GM23338 (cell line): ENCODE results near the gene IL22RA1. TPM values are rescaled to one million over a fixed set of nuclear protein-coding genes. Genes with fewer than 3 reads are reported as not detected.

Experiments used
- ATAC-seq: fragments of 200-7000 bp; cut with Tn5 transposase; 3 replicates; pipeline ENCODE4 v1.9.1; 2020
- DNase-seq: peaks from one replicate; pipeline ENCODE4 v3.0.0-alpha.2; 2015; ENCODE audit warnings: low spot score
- H2AFZ ChIP-seq: fragments of 200-600 bp; sonication (generic); 2 replicates; pipeline ENCODE4 v1.8.0; 2016; ENCODE audit warnings: antibody characterized with exemption, mild to moderate bottlenecking, moderate library complexity
- H3F3A ChIP-seq: fragments of 200-600 bp; sonication (generic); replicated peaks from 2 replicates; pipeline ENCODE4 v1.8.0; 2017; ENCODE audit warnings: antibody characterized with exemption, mixed run types, low read depth
- H3K27ac ChIP-seq: fragments of 200-600 bp; sonication (generic); 2 replicates; pipeline ENCODE4 v1.6.1; 2016; ENCODE audit warnings: low read depth
- H3K27me3 ChIP-seq: fragments of 200-600 bp; sonication (generic); 2 replicates; pipeline ENCODE4 v1.8.0; 2016; ENCODE audit warnings: mild to moderate bottlenecking, mixed run types, moderate library complexity; ENCODE audit not compliant: insufficient read depth
- H3K36me3 ChIP-seq: fragments of 200-600 bp; sonication (generic); 2 replicates; pipeline ENCODE4 v1.8.0; 2016; ENCODE audit warnings: mild to moderate bottlenecking; ENCODE audit not compliant: insufficient read depth
- H3K4me1 ChIP-seq: fragments of 200-600 bp; sonication (generic); 2 replicates; pipeline ENCODE4 v1.8.0; 2016; ENCODE audit warnings: mild to moderate bottlenecking, moderate library complexity; ENCODE audit not compliant: insufficient read depth
- H3K4me2 ChIP-seq: fragments of 200-600 bp; sonication (generic); 2 replicates; pipeline ENCODE4 v1.7.1; 2017; ENCODE audit warnings: mixed run types
- H3K4me3 ChIP-seq: fragments of 200-600 bp; sonication (generic); 2 replicates; pipeline ENCODE4 v1.6.1; 2016; ENCODE audit warnings: mixed run types
- H3K79me2 ChIP-seq: fragments of 200-600 bp; sonication (generic); replicated peaks from 2 replicates; pipeline ENCODE4 v1.8.0; 2017; ENCODE audit warnings: mild to moderate bottlenecking; ENCODE audit not compliant: insufficient read depth
- H3K9me2 ChIP-seq: fragments of 200-600 bp; sonication (generic); 2 replicates; pipeline ENCODE4 v1.8.0; 2017; ENCODE audit not compliant: insufficient read depth
- H4K20me1 ChIP-seq: fragments of 200-600 bp; sonication (generic); replicated peaks from 2 replicates; pipeline ENCODE4 v1.8.0; 2017; ENCODE audit warnings: mild to moderate bottlenecking; ENCODE audit not compliant: insufficient read depth
- H3K27ac Mint-ChIP-seq: 2 replicates; pipeline ENCODE4 v1.8.0; 2020; ENCODE audit warnings: inconsistent platforms, mild to moderate bottlenecking, moderate library complexity, mixed read lengths
- H3K27me3 Mint-ChIP-seq: 3 replicates; pipeline ENCODE4 v1.8.0; 2022; ENCODE audit warnings: low read depth, mild to moderate bottlenecking, moderate library complexity, mixed read lengths, inconsistent platforms; ENCODE audit not compliant: insufficient read depth, poor library complexity
- H3K36me3 Mint-ChIP-seq: 3 replicates; pipeline ENCODE4 v1.8.0; 2021; ENCODE audit warnings: low read depth, mild to moderate bottlenecking, inconsistent platforms, moderate library complexity, mixed read lengths
- H3K4me1 Mint-ChIP-seq: 3 replicates; pipeline ENCODE4 v1.8.0; 2020; ENCODE audit warnings: mild to moderate bottlenecking, inconsistent platforms, mixed read lengths
- H3K4me3 Mint-ChIP-seq: 3 replicates; pipeline ENCODE4 v1.8.0; 2021; ENCODE audit warnings: moderate library complexity, mild to moderate bottlenecking, inconsistent platforms, mixed read lengths
- H3K9me3 Mint-ChIP-seq: 3 replicates; pipeline ENCODE4 v1.8.0; 2020; ENCODE audit warnings: moderate library complexity, mild to moderate bottlenecking, inconsistent platforms, mixed read lengths
- CTCF ChIP-seq, 2 experiments: fragments of 200-600 bp in 1 of 2; sonication (generic) in 1 of 2; conservative IDR thresholded peaks; 2 replicates each; pipeline versions ENCODE4 v1.5.1 to v1.6.1; 2016 to 2017; ENCODE audit warnings: antibody characterized with exemption in 2 of 2, low read depth in 2 of 2, mild to moderate bottlenecking in 2 of 2, moderate library complexity in 1 of 2
- ETS1 ChIP-seq: IDR thresholded peaks from 2 replicates; pipeline ENCODE4 v1.6.1; 2016; ENCODE audit warnings: antibody characterized with exemption
- JUNB ChIP-seq: IDR thresholded peaks from one replicate; pipeline ENCODE4 v1.6.1; 2016; ENCODE audit warnings: antibody characterized with exemption; ENCODE audit not compliant: unreplicated experiment
- ZNF331 ChIP-seq: fragments of 250-450 bp; sonication (Bioruptor Pico); IDR thresholded peaks from 2 replicates; pipeline ENCODE4 v1.5.0; 2020; ENCODE audit warnings: low read depth, mild to moderate bottlenecking, moderate library complexity
- ZNF462 ChIP-seq: fragments of 250-450 bp; sonication (Bioruptor Pico); IDR thresholded peaks from 2 replicates; pipeline ENCODE4 v1.5.0; 2020; ENCODE audit warnings: mild to moderate bottlenecking, moderate library complexity
- polyA plus RNA-seq: library from polyadenylated mRNA; unstranded; fragments of >200 nt; fragmentation: Nextera tagmentation; extraction: Ambion mirVana; gene quantifications from 2 replicates; pipeline ENCODE4 v1.2.1, GENCODE V29; 2016
- total RNA-seq: library from RNA; depleted of rRNA; stranded (reverse); fragments of >200 nt; shearing (Covaris generic); gene quantifications from 2 replicates; pipeline ENCODE4 v1.2.3, GENCODE V29; 2014

The IL22RA1 gene
- total and polyA plus RNA-seq, 2 experiments from 2014 or later: 0.11 to 0.28 TPM

GRCh38 chr1:24098102-24098501 lies 44.8 kb downstream of the IL22RA1 start:
- Mint-ChIP-seq H3K9me3 (no peaks in the 10 kb centered on the region), H3K27me3 (peaks cover 12% of the 10 kb centered on the region), H3K36me3 (no peaks in the 10 kb centered on the region), H3K4me1 (peaks cover 12% of the 10 kb centered on the region), H3K4me3 (no peak overlapping the region), H3K27ac (no peak overlapping the region)
- Histone ChIP-seq H4K20me1 (no peaks in the 10 kb centered on the region), H3K27me3 (no peaks in the 10 kb centered on the region), H2AFZ (no peak overlapping the region), H3K27ac (no peak overlapping the region), H3F3A (no peaks in the 10 kb centered on the region), H3K79me2 (no peaks in the 10 kb centered on the region), H3K4me3 (no peak overlapping the region), H3K4me2 (no peak overlapping the region), H3K36me3 (no peaks in the 10 kb centered on the region), H3K9me2 (no peaks in the 10 kb centered on the region), H3K4me1 (no peaks in the 10 kb centered on the region)
- no peak for TF ChIP-seq CTCF (conservative IDR thresholded peaks at IDR 0.05; ENCODE audit: low read depth in 2 of 2)
- no peak for TF ChIP-seq JUNB
- TF ChIP-seq ETS1: no peak
- TF ChIP-seq ZNF331 (CRISPR knock-in tag): no peak
- no peak for TF ChIP-seq ZNF462
- no peak for DNase-seq
- no peak for ATAC-seq
